ENCODE data around the gene TMEM53.

The TMEM53 gene

GRCh38 chr1:44643721-44644334 is 30.5 kb downstream of the TMEM53 start:
- no peak overlapping the region for H3K27ac ChIP-seq
- TF ChIP-seq, protein P1, sequence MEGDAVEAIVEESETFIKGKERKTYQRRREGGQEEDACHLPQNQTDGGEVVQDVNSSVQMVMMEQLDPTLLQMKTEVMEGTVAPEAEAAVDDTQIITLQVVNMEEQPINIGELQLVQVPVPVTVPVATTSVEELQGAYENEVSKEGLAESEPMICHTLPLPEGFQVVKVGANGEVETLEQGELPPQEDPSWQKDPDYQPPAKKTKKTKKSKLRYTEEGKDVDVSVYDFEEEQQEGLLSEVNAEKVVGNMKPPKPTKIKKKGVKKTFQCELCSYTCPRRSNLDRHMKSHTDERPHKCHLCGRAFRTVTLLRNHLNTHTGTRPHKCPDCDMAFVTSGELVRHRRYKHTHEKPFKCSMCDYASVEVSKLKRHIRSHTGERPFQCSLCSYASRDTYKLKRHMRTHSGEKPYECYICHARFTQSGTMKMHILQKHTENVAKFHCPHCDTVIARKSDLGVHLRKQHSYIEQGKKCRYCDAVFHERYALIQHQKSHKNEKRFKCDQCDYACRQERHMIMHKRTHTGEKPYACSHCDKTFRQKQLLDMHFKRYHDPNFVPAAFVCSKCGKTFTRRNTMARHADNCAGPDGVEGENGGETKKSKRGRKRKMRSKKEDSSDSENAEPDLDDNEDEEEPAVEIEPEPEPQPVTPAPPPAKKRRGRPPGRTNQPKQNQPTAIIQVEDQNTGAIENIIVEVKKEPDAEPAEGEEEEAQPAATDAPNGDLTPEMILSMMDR (conservative IDR thresholded peaks at IDR 0.05): no peak

GRCh38 chr1:44642925-44643324 is 31.4 kb downstream of the TMEM53 start:
- TF ChIP-seq, protein P1 (conservative IDR thresholded peaks at IDR 0.05): no peak
- H3K27ac ChIP-seq: no peak overlapping the region

DNA sequence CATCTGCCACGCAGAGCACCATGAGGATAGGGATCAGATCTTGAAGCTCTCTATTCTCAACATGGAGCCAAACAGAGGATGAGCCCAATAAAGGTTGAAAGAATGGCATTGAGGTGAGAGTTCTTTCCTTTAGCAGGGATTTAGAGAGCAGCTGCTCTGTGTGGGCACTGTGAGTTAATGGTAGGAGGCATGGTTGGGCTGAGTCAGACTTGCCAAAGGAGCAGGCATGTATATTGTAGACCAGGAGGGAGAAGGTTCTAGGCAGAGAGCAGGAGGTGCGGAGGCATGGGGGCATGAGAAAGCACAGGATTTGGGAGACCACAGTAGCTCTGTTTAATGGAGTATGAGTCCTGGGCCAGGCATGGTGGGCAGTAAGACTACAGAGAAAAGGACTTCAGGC is 32.0 kb downstream of the TMEM53 start:
- no peak overlapping the region for H3K27ac ChIP-seq

DNA sequence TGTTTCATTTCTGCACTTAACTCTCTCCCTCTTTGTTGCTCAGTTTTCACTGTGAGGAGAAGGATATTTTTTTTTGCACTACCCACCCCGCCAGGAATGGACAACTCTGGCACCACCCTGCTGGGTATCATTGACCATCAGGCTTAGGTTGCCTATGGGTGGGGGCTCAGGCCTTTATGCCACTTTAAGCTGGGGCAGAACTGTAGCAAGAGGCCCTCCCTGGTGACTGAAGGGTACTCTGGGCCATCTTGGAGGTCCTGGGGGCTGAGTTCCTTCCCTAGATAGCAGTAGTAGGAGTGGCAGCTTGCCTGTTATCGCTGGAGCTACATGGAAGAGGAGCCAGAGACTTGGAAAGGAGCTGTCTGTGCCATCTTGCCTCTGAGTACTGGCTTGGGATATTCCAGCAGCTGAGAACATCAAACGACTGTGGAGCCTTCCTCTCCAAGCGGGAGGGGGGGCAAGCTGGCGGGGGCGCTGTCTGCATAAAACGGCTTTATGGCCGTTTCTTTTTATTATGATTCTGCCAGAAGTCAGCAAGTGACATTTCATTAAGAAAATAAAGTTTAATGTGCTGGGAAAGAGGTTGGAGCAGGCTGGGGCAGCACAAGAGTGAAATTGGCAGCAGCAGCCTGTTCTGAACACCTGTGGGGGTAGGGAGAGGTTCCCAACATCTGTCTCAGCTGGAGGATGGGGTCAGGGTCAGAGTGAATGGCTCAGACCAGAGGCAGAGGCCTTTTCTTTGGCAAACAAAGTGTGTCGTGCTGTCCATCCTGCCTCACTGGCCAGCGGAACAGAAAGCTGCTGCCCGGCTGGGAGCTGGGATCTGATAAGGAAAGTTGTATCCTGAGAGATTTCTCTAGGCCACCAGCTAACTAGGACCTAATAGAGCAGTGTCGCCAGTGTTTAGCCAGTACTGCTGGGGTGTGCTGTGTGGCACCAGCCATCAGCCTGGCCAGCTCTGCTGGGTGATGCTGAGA is 32.9 kb downstream of the TMEM53 start:
- no peak overlapping the region for H3K27ac ChIP-seq
- TF ChIP-seq, protein P1 (conservative IDR thresholded peaks at IDR 0.05): no peak

More for the DNA sequence above, 32.0 kb downstream of the TMEM53 start:
- TF ChIP-seq, protein P1 (conservative IDR thresholded peaks at IDR 0.05): no peak

GRCh38 chr1:44640200-44640853 is 34.0 kb downstream of the TMEM53 start:
- TF ChIP-seq, protein P1 (conservative IDR thresholded peaks at IDR 0.05): no peak
- H3K27ac ChIP-seq: no peak overlapping the region

DNA sequence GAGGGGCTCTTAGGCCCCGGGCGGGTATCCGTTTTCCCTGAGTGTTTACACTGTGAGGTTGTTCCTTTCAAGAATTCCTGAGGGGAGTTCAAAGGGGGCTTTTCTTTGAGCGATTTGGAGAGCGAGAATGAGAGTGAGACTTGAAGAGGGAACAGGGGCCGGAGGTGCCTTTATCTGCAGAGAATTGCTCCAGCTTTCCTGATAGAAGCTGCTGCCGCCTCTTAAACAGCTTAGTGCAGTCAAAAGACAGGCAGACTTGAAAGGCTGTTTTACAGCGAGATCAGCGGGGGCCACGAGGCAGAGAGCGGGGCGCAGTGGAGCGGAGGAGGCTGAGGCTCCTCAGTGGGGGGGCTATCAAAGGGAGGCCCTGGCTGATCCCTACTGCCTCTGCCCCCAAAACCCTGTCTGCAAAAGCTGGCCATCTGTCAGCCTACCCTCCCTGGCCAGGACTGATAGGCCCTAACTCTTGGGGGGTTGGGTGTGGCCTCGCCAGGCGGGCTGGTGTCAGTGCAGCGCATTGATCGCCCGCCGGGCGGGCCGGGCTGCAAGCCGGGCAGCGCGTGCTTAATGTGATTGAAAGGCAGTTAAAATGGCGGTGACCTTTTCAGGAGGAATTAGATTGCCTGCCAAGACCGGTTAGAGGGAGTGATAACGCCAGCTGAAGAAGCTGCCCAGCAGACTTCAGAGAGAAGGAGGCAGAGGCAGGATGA is 36.4 kb downstream of the TMEM53 start:
- TF ChIP-seq, protein P1 (conservative IDR thresholded peaks at IDR 0.05): no peak
- H3K27ac ChIP-seq: no peak overlapping the region
